HG03095 (cell line): ENCODE results near the gene BCL2.

ENCODE experiments used
- ATAC-seq: cut with Tn5 transposase; IDR thresholded peaks from one replicate; pipeline ENCODE4 v1.9.1; 2021; ENCODE audit warnings: moderate library complexity; ENCODE audit not compliant: unreplicated experiment

Gene BCL2

DNA sequence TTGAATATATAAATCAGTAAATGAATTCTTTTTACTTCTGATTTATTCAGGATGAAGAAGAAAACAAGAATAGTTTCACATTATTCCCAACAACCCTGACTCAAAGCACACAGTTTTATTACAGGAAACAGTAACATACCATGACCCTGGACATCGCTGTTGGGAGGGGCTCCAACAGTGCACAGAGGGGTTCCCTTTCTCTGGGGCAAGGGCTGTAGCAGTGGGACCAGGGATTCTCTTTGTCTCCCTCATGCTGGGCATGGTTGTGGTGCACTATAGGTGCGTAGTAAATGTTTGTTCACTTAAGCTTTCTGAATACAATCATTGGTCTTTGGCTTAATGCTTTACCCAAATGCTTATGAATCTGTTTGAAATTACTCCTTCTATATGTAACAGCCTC lies 189.4 kb downstream of the BCL2 start:
- ATAC-seq, result no peak

DNA sequence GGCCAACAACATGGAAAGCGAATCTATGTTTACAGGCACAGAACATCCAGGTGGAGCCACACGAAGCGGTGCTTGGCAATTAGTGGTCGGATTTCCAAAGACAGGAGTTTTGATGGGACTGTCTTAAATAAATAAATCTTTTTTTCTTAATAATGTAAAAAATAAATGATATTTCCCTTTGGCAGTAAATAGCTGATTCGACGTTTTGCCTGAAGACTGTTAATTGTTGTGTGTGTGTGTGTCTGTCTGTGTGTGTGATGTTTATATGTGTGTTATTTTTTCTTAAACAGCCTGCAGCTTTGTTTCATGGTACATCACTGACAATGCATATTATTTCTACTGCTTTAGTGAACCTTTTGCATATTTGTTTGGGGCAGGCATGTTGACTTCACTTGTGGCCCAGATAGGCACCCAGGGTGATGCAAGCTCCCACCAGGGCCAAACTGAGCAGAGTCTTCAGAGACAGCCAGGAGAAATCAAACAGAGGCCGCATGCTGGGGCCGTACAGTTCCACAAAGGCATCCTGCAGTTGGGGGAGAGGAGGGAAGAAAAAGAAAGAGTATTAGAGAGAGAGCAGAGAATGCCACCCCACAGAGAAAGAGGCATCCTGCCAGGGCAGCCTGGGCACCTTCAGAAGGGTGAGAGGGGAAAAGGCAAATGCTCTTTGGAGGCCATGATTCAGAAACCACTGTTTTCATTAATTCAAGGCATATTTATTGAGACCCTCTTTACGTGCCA lies 191.2 kb downstream of the BCL2 start:
- ATAC-seq, result no peak

DNA sequence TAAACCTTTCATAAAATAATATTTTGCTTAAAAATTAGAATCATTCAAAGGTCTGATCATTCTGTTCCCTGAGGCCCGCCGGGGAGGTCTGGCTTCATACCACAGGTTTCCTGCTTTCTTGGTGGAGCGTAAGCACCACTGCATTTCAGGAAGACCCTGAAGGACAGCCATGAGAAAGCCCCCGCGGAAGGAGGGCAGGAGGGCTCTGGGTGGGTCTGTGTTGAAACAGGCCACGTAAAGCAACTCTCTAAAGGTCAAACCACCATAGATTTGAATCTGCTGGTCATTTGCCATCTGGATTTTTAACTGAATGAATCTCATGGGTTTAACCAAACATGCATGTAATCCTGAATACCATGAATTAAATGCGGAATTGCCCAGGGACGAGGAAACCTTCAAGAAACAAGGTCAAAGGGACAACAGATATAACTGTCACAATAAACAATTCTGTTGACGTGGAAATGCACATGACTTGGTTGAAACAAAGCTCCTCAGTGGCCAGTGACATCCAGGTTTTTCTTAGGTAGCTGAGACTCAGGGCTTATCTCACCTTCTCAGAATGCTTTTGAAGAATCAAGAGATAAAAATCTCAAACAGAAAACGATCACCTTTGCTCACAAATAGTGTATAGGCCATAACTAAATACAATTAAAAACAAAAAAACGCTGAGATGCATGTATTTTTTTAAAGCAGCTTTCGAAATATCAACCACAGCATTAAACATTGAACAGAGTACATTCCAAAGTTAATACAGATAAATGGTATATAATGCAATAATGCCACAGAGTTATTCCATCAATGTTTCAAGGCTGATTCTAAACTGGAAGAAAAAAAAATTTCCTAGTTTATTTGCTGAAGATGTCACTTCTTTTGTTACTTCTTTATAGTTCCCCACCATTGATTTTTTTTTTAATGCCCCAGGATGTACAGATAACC lies 193.2 kb downstream of the BCL2 start:
- no peak for ATAC-seq

DNA sequence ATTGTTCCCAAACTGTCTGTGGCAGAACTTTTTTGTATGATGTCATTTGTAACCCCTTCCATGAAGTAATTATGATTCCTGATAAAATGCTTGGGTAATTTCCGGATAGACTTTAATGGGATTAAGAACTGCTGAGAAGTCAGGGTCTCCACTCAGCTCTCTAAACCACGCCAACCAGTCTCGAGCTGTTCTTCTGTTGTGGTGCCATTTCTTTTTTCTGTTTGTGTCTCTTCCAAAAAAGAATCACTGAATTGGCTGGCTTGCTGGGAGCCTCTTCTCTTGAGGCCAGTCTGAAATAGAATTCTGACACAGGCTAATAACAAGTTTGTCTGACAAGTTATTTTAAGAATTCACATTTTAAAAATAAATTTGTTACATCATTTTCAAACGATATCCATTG lies 198.9 kb downstream of the BCL2 start:
- ATAC-seq, result no peak

DNA sequence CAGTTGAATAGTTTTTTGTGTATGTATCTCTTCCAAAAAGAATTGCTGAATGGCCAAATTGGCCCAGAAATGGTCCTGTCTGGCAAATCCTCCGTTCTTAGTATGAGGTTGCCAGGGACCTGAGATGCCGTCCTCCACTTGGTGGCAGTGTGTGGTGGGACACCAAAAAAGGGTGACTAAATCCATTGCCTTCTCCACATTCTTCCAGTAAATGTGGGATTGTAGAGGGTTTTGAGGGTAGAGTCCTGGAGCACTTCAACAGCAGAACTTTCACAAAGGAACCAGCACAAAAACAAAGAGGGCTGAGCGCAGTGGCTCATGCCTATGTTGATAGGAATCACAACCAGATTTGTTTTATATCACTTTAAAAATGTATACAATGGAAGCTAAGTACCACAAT lies 199.9 kb downstream of the BCL2 start:
- ATAC-seq, result no peak

DNA sequence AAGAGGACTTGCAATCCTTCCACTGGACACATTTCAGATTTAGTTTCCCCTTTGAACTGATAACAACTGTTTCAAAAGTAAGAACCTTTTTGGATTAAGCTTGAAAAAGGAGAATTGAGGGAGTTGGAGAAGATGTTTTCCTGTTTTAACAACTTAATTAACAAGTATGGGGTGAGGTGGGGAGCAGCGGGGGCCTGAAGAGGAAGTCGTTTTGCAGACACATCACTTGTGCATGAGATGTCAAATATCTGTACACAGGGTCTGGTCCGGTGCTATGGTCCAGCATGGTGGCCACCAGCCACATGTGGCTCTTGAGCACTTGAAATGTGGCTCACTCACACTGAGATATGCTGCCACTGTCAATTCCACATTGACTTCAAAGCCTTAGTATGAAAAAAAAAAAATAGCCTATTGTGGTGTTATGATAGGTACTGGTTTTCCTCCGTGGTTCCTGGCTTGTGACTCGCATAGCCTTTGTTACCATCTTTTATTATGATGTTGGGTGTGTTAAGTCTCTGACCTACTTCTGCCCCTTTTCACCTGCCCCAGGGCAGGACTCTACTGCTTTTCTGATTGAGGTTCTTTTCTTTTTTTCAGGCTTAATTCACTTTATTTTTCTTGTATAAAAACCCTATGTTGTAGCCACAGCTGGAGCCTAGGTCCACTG lies 205.5 kb downstream of the BCL2 start:
- no peak for ATAC-seq

DNA sequence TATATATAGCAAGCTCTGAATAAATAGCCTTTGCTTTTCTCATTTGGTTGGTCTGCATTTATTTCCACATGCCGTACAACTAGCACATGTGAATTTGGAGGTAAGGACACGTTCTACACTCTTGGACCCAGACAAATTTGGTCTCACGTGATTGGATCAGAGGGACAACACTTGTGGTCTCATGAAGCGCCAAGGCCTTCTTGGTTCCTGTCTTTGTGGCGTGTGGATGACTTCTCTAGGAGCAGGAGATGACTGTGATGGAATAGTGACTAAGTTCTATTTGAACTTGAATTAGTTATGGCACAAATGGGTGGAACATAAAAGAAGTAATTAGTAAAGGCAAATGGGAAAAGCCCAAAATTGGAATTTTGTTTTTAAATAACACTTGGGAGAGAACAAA lies 206.9 kb downstream of the BCL2 start:
- no peak for ATAC-seq

DNA sequence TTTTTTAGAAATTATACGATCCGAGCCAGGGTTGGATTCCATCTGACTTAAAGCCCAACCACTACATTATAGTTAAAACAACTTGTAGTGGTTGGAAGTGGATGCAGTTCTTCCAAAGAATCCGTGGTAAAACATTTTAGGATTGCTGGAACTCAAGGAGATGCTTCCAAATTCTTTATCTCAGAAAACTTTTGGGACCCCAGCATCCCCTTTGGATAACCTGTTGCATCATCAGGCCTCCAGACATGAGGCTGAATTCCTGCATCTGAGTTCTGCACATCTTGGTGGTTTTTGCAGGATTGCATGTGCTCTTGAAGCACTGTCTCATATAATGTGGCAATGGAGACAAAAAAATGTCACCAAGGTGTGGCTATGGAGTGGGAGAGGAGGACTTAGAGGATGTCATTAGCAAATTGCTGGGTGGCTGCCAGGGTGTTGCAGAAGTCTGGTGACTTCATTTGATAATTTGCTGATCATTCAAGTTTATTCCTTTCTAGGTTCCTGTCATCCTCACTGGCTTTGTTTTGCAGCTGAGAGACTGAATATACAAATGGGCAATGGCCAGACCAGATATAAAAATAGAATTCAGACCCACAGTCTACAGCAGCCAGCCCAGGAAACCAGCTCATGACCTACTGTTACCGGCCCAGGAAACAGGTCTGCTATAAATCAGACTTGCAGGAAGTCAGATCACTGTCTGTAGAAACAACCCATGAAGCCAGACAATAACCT lies 207.7 kb downstream of the BCL2 start:
- peak; percentile 46 for ATAC-seq

DNA sequence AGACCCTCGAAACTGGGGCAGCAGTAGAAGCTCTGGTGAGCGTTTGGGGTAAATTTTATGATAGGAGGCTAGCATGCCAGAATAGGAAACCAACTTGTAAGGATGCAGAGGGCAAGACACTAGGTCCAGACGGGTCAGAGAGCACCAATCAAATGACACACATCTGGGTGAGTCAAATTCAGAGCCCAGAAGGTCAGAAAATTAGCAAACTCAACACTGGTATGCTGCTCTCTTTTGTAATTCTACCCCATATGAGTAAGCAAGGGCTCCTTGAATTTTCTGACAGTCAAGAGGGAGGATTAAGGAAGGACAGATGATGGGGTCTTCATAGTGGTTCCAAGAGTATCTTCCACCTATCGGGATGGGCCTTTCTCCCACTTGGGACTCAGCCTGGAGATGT lies 209.8 kb downstream of the BCL2 start:
- ATAC-seq, result no peak

DNA sequence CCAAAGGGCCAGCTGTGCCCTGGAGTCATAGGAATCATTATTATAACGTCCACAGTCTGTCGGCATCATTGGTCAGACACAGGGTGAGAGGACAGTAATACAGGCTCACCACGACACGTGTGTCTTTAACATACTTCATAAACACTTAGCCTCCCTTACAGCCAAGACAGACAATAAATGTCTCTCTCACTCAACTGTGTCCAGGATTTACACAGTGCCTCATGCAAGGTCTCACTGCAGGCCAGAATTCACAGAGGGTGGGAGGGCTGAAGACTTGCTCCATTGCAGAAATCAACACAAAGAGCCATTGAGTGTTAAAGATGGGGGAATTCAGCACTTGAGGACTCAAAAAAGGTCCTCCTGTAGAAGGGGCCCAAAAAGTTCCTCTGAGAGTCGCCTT lies 210.5 kb downstream of the BCL2 start:
- ATAC-seq, result no peak

DNA sequence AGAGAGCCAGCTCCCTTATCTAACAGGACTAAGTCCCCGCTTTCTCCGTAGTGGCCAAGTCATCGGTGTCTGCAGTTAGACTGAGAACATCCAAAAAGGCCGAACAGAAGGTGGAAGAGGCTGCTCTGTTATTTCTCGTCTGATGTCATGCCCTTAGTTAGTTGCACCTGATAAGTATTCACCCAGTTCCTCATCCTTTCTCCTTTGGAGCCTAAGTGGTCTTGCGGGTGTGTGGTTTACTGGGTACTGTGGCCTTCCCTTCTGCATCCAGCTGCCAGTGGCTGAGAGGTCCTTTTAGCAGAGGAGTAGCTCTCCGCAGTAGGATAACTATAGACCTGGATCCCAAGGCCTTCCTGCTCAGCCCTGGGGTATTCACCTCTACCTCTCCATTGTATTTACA lies 211.6 kb downstream of the BCL2 start:
- no peak for ATAC-seq

DNA sequence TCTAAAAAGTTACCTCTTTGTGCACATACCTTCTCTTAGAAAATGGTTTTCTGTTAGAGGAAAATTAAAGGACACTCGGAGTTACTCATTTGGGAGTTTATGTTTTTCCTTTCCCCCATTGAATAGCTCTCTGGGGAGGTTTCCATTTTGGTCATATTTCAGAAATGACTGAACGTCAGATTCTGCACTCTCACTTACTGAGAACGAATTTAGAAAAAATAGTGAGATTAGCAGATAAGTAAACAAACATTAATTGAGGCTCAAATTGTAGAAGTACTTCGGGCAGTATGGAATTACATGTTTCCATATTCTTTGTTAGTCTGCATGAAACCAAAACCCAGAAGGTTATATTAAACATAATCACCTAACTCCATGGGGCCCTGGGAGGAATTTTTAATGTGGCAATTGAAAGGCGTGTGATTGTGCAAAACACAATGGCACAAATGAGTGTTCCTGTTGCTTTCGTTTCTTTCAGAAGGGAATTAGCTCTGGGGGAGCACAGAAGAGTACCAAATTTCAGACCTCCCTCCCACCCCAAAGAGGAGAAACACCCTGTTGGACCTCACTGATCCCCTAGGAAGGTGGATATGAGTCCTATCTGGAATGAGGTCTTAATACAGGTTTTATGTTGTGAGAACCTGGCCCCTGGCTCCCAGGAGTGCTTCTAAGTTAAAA lies 212.3 kb downstream of the BCL2 start:
- ATAC-seq, result peak; percentile 40

DNA sequence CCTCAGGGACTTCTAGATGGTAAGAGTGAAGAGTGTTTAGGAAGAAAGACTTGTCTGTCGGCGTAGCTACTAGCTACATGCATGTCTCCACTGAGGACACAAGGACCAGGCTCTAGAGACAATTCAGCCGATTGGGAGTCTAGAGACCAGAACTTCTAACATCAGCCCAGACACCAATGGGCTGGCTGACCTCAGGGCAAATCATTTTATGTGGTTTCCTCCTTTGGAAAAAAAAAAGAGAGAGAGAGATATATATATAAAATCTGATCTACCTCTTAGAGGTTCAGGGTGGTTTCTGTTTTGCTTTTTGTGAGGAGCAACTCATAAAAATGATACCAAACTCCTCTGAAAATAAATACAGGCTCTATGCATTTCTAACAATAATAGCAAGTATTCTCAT lies 212.8 kb downstream of the BCL2 start:
- ATAC-seq, result peak; percentile 34

DNA sequence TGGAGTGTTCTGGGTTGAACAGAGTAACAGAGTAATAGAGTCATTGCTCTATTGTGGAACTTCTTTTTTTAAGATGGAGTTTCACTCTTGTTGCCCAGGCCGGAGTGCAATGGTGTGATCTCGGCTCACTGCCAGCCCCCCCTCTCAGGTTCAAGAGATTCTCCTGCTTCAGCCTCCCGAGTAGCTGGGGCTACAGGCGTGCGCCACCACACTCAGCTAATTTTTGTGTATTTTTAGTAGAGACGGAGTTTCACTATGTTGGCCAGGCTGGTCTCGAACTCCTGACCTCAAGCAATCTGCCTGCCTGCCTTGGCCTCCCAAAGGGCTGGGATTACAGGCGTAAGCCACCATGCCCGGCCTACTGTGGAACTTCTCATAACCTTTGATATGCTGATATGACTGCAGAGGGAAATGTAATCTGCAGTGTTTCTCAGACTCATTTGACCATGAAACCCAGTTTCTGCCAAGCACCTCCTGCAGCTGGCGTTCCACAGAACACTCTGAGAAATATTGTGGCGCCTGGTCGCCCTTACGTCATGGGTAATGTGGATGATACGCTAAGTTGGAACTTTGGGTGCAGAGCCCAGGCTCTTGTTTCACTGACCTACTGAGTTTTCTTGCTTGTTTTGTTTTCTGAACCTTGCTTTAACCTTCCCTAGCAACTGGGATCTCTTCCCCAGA lies 213.8 kb downstream of the BCL2 start:
- ATAC-seq, result peak; percentile 53

DNA sequence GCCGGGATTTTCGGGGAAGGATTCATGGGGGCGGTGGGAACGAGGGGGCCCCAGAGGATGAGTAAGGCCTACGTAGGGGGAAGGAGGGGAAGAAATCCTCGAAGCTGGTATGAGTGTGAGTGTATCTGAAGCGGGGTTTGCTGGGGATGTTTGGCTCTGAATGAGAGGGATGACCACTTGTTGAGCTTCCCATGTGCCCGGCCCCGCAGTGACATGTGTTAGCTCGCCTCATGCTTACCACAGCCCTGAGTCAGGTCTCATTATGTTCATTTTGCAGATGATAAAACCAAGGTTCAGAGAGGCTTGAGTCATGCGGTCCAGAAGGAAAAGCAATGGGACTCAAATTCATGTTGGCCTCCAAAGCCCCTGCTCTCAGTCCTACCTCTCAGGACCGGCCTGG lies 214.7 kb downstream of the BCL2 start:
- ATAC-seq, result no peak

DNA sequence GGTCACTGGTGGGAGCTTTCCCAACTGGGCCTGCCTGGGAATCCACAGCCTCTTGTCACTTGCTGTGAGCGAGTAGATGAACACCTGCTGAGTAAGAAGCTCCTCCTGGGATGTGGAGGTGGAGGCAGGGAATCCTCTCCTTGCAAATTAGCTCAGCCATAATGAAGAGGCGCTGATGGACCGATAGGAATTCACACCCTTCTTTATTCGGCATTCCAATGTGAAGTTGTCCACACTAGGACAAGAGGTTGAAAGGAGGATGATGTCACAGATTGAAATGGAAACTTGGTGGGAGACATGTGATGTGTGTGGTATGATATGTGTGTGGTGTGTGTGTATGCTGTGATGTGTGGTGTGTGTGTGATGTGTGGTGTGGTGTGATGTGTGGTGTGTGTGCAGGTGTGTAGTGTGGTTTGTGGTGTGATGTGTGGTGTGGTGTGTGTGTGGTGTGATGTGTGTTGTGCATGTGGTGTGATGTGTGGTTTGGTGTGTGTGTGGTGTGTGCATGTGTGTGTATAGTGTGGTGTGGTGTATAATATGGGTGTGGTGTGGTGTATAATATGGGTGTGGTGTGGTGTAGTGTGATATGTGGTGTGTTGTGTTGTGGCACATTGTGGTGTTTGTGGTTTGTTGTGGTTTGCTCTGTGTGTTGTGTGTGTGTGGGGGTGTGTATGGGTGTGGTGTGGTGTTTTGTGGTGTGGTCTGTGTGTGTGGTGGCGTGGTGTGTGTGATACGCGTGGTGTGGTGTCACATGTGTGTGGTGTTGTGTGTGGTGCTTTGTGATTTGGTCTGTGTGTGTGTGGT lies 216.4 kb downstream of the BCL2 start:
- no peak for ATAC-seq

DNA sequence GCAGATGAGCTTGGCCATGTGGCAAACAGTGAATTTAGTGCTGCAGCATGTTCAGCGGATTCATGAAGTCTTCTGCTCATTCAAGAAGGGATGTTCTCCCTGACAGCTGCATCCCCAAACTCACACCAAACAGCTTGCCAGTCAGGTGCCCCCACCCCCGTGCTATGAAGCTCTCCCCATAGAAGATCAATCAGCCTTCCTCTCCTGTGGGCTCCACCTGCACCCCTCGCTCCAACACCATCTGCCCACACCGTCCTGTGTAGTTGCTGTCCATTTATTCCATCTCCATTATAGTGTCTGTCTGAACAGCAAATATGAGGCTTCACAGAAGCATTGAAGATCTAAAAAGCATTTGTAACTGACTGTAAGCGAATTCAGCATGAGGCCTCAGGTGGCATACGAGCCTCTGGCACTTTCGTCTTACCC lies 218.9 kb downstream of the BCL2 start:
- no peak for ATAC-seq

DNA sequence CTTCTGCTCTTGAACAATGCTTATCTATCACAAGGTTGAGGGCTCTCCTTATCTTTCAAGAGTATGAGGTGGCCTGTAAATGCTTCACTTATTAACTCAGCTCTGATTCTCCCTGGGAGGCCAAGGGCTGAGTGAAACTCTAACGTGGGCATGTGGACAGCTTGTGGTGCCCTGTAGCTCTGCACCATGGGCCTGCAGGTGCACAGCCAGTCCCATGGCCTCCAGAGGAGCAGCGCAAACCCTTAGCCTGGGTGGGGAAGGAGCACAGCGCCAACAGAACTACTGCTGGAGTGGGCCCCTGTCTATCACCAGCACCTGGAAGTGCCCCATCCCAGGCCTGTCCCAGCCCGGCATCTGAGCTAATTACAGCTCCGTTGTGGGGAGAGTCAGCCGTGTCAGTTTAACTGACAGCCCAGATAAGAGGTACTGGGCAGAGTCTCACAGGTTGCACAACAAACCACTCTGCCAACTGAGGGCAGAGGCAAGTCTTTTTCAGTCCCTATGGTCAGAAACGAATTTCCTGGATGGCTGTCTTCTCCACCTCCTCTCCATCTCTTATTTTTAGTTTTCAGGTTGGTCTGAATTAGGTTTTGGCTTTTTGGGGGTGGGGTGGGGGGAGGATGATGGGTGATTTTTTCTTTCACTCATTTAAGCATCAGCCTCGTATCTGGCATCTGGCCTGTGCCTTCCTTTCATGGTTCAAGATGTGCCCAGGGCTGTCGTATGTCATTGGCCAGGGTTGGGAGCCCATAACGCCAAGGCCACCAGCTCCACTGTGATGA lies 219.5 kb downstream of the BCL2 start:
- ATAC-seq, result no peak
